GM19099 (cell line): ENCODE results near the gene CPAMD8.

Experiments
- POLR2A ChIP-seq: IDR thresholded peaks from 3 replicates; pipeline ENCODE4 v1.6.1; 2011; ENCODE audit warnings: low read depth; ENCODE audit not compliant: insufficient read length; ENCODE audit errors: extremely low read depth

CPAMD8 gene

GRCh38 chr19:17026706-17027534 is at the start of gene CPAMD8:
Gene CPAMD8, minus strand, starts transcription at chr19:17026810. Its CDS starts 168 bp downstream, at chr19:17026642.
- TF ChIP-seq POLR2A, result no peak

GRCh38 chr19:17075864-17076542 is 49.4 kb upstream of the CPAMD8 start:
- TF ChIP-seq POLR2A, result no peak

GRCh38 chr19:17075035-17075863 is 48.6 kb upstream of the CPAMD8 start, which contains the start of the genes HAUS8 and MYO9B:
Gene HAUS8, minus strand, starts transcription at chr19:17075452. Its CDS starts 30 bp downstream, at chr19:17075422.
Gene MYO9B, plus strand, starts transcription at chr19:17075777. Its CDS starts 25,941 bp downstream, at chr19:17101718.
- TF ChIP-seq POLR2A, result peak; percentile 87

- no peak for TF ChIP-seq POLR2A
Observed at GRCh38 chr19:17074634-17075034, 48.0 kb upstream of the CPAMD8 start.

- no peak for TF ChIP-seq POLR2A
Observed at GRCh38 chr19:17073869-17074633, 47.4 kb upstream of the CPAMD8 start.

GRCh38 chr19:17070912-17071311 is 44.3 kb upstream of the CPAMD8 start:
- no peak for TF ChIP-seq POLR2A

GRCh38 chr19:17070421-17070820 is 43.8 kb upstream of the CPAMD8 start:
- no peak for TF ChIP-seq POLR2A

GRCh38 chr19:17069193-17069592 is 42.6 kb upstream of the CPAMD8 start:
- no peak for TF ChIP-seq POLR2A

- no peak for TF ChIP-seq POLR2A
Observed at GRCh38 chr19:17063428-17063827, 36.8 kb upstream of the CPAMD8 start.

- TF ChIP-seq POLR2A, result no peak
Observed at GRCh38 chr19:17061691-17062090, 35.1 kb upstream of the CPAMD8 start.

- TF ChIP-seq POLR2A, result no peak
Observed at GRCh38 chr19:17061205-17061604, 34.6 kb upstream of the CPAMD8 start.

GRCh38 chr19:17060802-17061201 is 34.2 kb upstream of the CPAMD8 start:
- TF ChIP-seq POLR2A, result no peak

GRCh38 chr19:17058236-17058635 is 31.6 kb upstream of the CPAMD8 start:
- no peak for TF ChIP-seq POLR2A

- TF ChIP-seq POLR2A, result no peak
Observed at GRCh38 chr19:17055636-17056035, 29.0 kb upstream of the CPAMD8 start.

GRCh38 chr19:17054746-17055145 is 28.1 kb upstream of the CPAMD8 start:
- TF ChIP-seq POLR2A, result no peak

- no peak for TF ChIP-seq POLR2A
Observed at GRCh38 chr19:17052439-17052838, 25.8 kb upstream of the CPAMD8 start.
